ENCODE data around the gene PKIB.

DNA sequence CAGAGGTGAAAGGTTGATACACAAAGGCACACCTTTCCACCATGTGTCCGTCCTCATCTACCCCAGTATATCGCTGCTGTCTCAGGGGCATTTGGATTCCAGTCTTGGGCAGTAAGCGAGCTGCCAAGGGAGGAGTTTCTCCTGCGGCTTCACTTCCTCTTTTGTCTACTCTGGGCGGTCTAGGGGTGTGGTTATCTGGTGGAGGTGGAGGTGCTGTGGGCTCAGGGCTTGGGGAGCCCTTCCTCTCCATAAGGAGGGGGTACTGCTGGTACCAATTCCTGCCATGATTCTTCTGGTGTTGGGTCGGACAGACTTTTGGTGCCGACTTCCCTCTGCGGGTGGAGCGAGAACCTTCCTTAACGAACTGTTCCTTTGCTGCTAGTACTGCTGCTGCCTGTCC, 137.4 kb downstream of the PKIB start:
- no peak for TF ChIP-seq POLR2A (IDR thresholded peaks at IDR 0.05; ENCODE audit: low read length)
- no peak for TF ChIP-seq GATA1 (IDR thresholded peaks at IDR 0.05; ENCODE audit: low read depth, low read length)

Measured in erythroblast (primary cell).